Measurements from ENCODE around the gene SPHK2.
"Not testable (repeated sequence)": the region's sequence is repeated elsewhere in the genome, so short reads cannot be mapped to it uniquely, and the experiment has no call there.

SPHK2 gene

GRCh38 chr19:48624067-48624594, 4.8 kb downstream of the SPHK2 start:
- in situ Hi-C loops (cut with HindIII; ENCODE audit: low sequenced_read_pairs) = no loop called here

- in situ Hi-C loops (cut with HindIII; ENCODE audit: low sequenced_read_pairs) = no loop called here
These were observed 5.8 kb downstream of the SPHK2 start for GRCh38 chr19:48624791-48625723.

GRCh38 chr19:48625891-48626327, 6.6 kb downstream of the SPHK2 start:
- in situ Hi-C loops (cut with HindIII; ENCODE audit: low sequenced_read_pairs) = no loop called here

- in situ Hi-C loops (cut with HindIII; ENCODE audit: low sequenced_read_pairs) = no loop called here
These were observed 8.0 kb downstream of the SPHK2 start for GRCh38 chr19:48627201-48627864.

DNA sequence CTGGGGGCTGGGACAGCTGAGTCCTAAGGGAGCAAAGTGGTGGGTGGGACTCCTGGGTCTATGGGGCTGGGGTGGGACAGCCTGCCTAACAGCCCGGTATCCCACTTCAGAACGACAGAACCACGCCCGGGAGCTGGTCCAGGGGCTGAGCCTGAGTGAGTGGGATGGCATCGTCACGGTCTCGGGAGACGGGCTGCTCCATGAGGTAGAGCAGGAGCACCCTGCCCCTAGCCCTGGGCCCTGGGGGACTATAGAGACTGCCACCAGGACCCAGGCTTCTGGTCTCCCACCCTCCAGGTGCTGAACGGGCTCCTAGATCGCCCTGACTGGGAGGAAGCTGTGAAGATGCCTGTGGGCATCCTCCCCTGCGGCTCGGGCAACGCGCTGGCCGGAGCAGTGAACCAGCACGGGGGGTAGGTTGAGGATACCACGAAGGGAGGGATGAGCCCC, 8.6 kb downstream of the SPHK2 start:
- in situ Hi-C loops (cut with HindIII; ENCODE audit: low sequenced_read_pairs) = no loop called here

- in situ Hi-C loops (cut with HindIII; ENCODE audit: low sequenced_read_pairs) = no loop called here
These were observed 9.4 kb downstream of the SPHK2 start for GRCh38 chr19:48628486-48629296.

GRCh38 chr19:48629297-48629598, 9.9 kb downstream of the SPHK2 start:
- in situ Hi-C loops (cut with HindIII; ENCODE audit: low sequenced_read_pairs) = no loop called here

DNA sequence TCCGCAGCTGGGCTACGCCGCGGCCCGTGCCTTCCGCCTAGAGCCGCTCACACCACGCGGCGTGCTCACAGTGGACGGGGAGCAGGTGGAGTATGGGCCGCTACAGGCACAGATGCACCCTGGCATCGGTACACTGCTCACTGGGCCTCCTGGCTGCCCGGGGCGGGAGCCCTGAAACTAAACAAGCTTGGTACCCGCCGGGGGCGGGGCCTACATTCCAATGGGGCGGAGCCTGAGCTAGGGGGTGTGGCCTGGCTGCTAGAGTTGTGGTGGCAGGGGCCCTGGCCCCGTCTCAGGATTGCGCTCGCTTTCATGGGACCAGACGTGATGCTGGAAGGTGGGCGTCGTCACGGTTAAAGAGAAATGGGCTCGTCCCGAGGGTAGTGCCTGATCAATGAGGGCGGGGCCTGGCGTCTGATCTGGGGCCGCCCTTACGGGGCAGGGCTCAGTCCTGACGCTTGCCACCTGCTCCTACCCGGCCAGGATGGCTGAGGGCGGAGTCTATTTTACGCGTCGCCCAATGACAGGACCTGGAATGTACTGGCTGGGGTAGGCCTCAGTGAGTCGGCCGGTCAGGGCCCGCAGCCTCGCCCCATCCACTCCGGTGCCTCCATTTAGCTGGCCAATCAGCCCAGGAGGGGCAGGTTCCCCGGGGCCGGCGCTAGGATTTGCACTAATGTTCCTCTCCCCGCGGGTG, 10.4 kb downstream of the SPHK2 start:
- in situ Hi-C loops (cut with HindIII; ENCODE audit: low sequenced_read_pairs) = no loop called here

DNA sequence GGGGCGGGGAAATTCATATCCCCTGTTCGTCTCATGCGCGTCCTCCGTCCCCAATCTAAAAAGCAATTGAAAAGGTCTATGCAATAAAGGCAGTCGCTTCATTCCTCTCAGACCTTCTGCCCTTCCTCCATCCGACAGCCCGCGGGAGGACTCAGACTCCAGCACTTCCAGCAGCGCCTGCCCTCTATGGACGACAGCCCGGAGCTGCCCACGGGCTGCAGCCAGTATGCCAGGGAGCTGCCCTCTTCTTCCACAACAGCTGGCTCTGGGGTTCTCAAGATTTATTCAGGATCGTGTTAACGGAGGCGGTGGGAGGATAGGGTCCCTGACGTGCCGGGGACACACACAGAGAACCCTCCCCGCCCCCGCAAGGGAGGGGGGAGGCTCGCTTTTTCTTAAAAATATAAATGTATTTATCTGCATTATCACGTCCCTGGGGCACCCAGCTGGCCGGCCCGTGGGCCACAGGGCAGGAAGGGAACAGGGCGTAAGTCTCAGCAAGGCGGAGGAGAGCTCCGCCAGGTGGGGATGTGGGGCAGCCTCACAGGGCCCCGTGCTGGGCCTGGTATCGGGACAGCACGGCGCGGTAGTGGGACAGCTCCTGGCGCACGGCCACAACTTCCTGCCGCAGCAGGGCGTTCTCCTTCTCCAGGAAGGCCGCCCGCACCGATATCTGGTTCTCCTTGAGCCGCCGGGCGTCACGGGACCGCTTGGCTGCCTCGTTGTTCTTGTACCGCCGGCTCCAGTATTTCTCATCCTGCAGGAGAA, 11.2 kb downstream of the SPHK2 start:
- in situ Hi-C loops (cut with HindIII; ENCODE audit: low sequenced_read_pairs) = no loop called here

GRCh38 chr19:48631225-48631624, 11.9 kb downstream of the SPHK2 start:
- in situ Hi-C loops (cut with HindIII; ENCODE audit: low sequenced_read_pairs) = no loop called here

DNA sequence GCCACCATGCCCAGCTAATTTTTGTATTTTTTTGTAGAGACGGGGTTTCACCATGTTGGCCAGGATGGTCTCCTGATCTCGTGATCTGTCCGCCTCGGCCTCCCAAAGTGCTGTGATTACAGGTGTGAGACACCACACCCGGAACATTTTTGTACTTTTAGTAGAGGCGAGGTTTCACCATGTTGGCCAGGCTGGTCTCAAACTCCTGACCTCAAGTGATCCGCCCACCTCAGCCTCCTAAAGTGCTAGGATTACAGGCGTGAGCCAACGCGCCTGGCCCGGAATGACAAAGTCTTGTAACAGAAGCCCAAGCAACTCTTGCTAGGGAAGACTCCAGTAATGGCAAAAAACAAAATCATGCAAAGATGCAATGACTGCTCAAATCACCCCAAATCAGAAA, 13.0 kb downstream of the SPHK2 start:
- in situ Hi-C loops (cut with HindIII; ENCODE audit: low sequenced_read_pairs) = not testable (repeated sequence)

DNA sequence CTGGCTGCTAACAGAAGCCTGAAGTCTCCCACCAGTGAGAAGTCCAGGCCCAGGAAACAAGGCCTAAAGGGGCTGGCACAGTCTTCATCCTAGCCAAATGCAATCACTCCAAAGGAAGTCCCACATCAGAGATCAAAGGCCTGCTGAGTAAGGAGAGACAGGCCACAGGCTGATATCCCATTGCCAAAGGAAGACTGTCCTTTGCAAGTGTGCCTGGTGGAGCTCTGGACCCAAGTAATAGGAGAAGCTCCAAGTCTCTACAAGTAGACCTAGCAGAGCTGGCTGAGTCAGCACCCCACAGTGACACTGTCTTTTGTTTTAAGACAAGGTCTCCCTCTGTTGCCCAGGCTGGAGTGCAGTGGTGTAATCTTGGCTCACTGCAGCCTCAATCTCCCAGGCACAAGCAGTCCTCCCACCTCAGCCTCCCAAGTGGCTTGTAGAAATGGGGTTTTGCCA, 13.4 kb downstream of the SPHK2 start:
- in situ Hi-C loops (cut with HindIII; ENCODE audit: low sequenced_read_pairs) = no loop called here

DNA sequence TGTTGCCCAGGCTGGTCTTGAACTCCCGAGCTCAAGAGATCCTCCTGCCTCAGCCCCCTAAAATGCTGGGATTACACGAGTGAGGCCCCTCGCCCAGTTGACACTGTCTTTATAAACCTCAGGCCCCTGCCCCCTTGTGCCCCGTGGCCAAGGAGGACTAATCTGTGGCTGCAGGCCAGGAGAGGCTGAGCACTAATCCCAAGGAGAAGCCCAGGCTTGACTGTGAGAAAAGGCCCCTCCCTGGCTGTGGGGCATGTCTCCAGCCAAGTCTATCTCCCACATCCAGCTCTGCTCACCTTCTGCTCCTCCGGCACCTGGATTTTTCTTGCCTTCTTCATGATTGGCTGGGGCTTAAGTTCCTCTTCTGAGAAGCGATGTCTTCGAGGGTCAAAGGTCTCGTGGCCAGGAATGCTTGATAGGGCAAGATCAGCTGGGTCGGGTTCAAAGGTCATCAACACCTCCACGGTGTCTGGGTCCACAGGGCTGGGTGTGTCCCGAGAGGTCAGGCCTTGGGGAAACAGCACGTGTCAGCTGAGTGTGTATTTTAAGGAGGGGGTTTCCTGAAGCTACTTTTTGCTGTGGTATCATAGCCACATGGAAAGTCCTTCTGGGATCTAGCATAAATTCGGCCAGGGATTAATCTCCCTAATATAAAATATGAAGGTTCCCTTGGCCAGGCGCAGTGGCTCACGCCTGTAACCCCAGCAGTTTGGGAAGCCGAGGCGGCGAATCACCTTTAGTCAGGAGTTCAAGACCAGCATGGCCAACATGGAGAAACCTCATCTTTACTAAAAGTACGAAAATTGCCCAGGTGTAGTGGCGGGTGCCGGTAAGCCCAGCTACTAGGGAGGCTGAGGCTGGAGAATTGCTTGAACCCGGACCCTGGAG, 14.1 kb downstream of the SPHK2 start:
- in situ Hi-C loops (cut with HindIII; ENCODE audit: low sequenced_read_pairs) = no loop called here

GRCh38 chr19:48634036-48634342, 14.7 kb downstream of the SPHK2 start:
- in situ Hi-C loops (cut with HindIII; ENCODE audit: low sequenced_read_pairs) = no loop called here

- in situ Hi-C loops (cut with HindIII; ENCODE audit: low sequenced_read_pairs) = no loop called here
These were observed 15.3 kb downstream of the SPHK2 start for GRCh38 chr19:48634424-48635262.

- in situ Hi-C loops (cut with HindIII; ENCODE audit: low sequenced_read_pairs) = no loop called here
These were observed 16.1 kb downstream of the SPHK2 start for GRCh38 chr19:48635263-48635965.

Data from DLD1 (cell line).